Occipital lobe (tissue), 2 donors: ENCODE measurements around the gene AMN. TPM values are rescaled to one million over a fixed set of nuclear protein-coding genes. Genes with fewer than 3 reads are reported as not detected.
"Not testable (repeated sequence)": the region's sequence is repeated elsewhere in the genome, so short reads cannot be mapped to it uniquely, and the experiment has no call there.

Source experiments
- DNase-seq: peaks from one replicate; lab custom pipeline; 2025; lab: John Stamatoyannopoulos, UW
- total RNA-seq: library from RNA; depleted of rRNA; stranded (reverse); fragments of >200 nt; gene quantifications from one replicate; pipeline ENCODE4 v1.2.3, GENCODE V29; 2014

AMN gene
- total RNA-seq, result not detected

GRCh38 chr14:102922490-102923200, at the start of gene AMN:
AMN (plus strand) TSS chr14:102922663; CDS start chr14:102922689, 26 bp downstream.
- DNase-seq, result no peak

GRCh38 chr14:102873131-102873530, 49.3 kb upstream of the AMN start:
- no peak for DNase-seq

GRCh38 chr14:102873546-102874061, 48.9 kb upstream of the AMN start:
- no peak for DNase-seq

- no peak for DNase-seq
These were observed 46.8 kb upstream of the AMN start for GRCh38 chr14:102875652-102876051.

- not testable (repeated sequence) for DNase-seq
These were observed 45.0 kb upstream of the AMN start for GRCh38 chr14:102877511-102877910.

GRCh38 chr14:102878174-102878969, 44.1 kb upstream of the AMN start:
- DNase-seq, result no peak

GRCh38 chr14:102878970-102879460, 43.4 kb upstream of the AMN start:
- no peak for DNase-seq

- no peak for DNase-seq
These were observed 40.1 kb upstream of the AMN start for GRCh38 chr14:102882226-102882906.

GRCh38 chr14:102883089-102883541, 39.3 kb upstream of the AMN start:
- DNase-seq, result no peak

GRCh38 chr14:102883554-102883953, 38.9 kb upstream of the AMN start:
- no peak for DNase-seq

- DNase-seq, result no peak
These were observed 36.6 kb upstream of the AMN start for GRCh38 chr14:102885737-102886447.

GRCh38 chr14:102888748-102889147, 33.7 kb upstream of the AMN start:
- DNase-seq, result no peak

GRCh38 chr14:102889615-102890014, 32.8 kb upstream of the AMN start:
- DNase-seq, result no peak

GRCh38 chr14:102891111-102891510, 31.4 kb upstream of the AMN start:
- DNase-seq, result no peak

GRCh38 chr14:102891556-102891955, 30.9 kb upstream of the AMN start:
- DNase-seq, result no peak

- no peak for DNase-seq
These were observed 29.8 kb upstream of the AMN start for GRCh38 chr14:102892651-102893050.

- no peak for DNase-seq
These were observed 29.0 kb upstream of the AMN start for GRCh38 chr14:102893452-102893851.

- not testable (repeated sequence) for DNase-seq
These were observed 25.7 kb upstream of the AMN start for GRCh38 chr14:102896735-102897134.

GRCh38 chr14:102897299-102898027, 25.0 kb upstream of the AMN start:
- no peak for DNase-seq

- DNase-seq, result no peak
These were observed 24.2 kb upstream of the AMN start for GRCh38 chr14:102898298-102898697.
